ENCODE measurements around the gene RBKS. TPM values are rescaled to one million over a fixed set of nuclear protein-coding genes. Genes with fewer than 3 reads are reported as not detected.

RBKS gene
- total and polyA plus RNA-seq, 2 of the 13 experiments (the other 11 are each of a cell fraction or from before 2014, with no cell fraction given) = 7.7 to 8.3 TPM

DNA sequence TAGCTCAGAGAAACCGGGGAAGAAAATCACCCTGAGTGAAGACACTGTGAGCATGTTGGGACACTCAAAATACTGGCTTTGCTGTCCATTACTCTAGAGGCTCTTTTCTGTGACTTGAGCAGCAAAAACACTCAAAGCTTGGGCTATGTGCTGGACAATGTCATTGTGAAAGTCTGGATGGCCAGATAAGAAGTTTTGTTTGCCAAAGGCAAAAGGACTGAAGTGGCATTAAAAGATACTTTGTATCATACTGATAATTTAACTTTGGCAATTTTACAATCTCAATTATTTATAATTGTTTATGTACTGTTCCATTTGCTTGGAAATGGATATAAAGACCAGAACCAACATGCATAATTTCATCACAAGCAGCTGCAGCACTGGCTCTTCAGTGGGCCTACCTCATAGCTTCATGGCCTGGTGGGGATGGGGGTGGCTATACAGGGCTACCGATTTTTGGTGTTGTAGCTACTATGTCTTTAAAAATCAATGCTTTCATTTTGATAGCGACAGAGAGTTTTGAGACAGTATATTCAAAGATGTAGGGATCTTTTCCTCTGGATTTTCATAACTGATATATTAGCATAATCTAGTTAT lies 51.1 kb downstream of the RBKS start:
- Histone ChIP-seq H3K27me3 (ENCODE audit: control insufficient read depth in 1 of 2, insufficient read depth in 2 of 2, low read length in 2 of 2) (no peaks in the 10 kb centered on the region), H4K20me1 (ENCODE audit: insufficient read depth, low read length) (no peaks in the 10 kb centered on the region), H3K4me2 (ENCODE audit: low read depth, low read length) (no peak overlapping the region), H3K4me3 (replicated peaks in 1 of 3; ENCODE audit: insufficient read depth in 1 of 3, low read depth in 2 of 3, low read length in 3 of 3) (no peak overlapping the region), H3K9ac (ENCODE audit: insufficient read depth, low read depth, low read length) (no peak overlapping the region), H3K9me3 (ENCODE audit: low read length) (no peaks in the 10 kb centered on the region), H3K4me1 (ENCODE audit: insufficient read depth, low read length) (no peaks in the 10 kb centered on the region), H3K79me2 (ENCODE audit: insufficient read depth, low read length) (no peaks in the 10 kb centered on the region), H2AFZ (ENCODE audit: low read length) (no peak overlapping the region), H3K36me3 (replicated peaks in 1 of 2; ENCODE audit: control insufficient read depth in 1 of 2, insufficient read depth in 2 of 2, low read length in 2 of 2) (no peaks in the 10 kb centered on the region), H3K27ac (ENCODE audit: extremely low read length, insufficient read depth, low read length) (no peak overlapping the region)
- DNase-seq (ENCODE audit: low spot score) (no peak), FAIRE-seq (no peak), ATAC-seq (no peak)
- intact Hi-C loops (cut with micrococcal nuclease; ENCODE audit: unreplicated experiment) (no loop called here), in situ Hi-C loops (cut with HindIII; ENCODE audit: extremely low pct_ligation_motif_present, low pct_unique_long_range_greater_than_20kb) (no loop called here)
- ChIA-PET CTCF (ENCODE audit: low intra/inter-chr PET ratio, low total read pairs) (no interaction called here), POLR2A (no interaction called here)
- no TSS peak for BruUV-seq (replicated peaks)
- WGBS (ENCODE audit: low lambda C conversion rate) = 81% methylated on average over 3 of the region's 3 CpGs
- TF ChIP-seq ZNF672 (CRISPR knock-in tag; IDR thresholded peaks at IDR 0.05) (no peak), MTF1 (CRISPR knock-in tag; IDR thresholded peaks at IDR 0.05) (no peak), CENPX (CRISPR knock-in tag; IDR thresholded peaks at IDR 0.05) (no peak), ZNF224 (CRISPR knock-in tag; IDR thresholded peaks at IDR 0.05) (no peak), TAF15 (IDR thresholded peaks at IDR 0.05; ENCODE audit: low read depth, low read length, poor library complexity, severe bottlenecking) (no peak), ZNF253 (CRISPR knock-in tag; IDR thresholded peaks at IDR 0.05; ENCODE audit: borderline replicate concordance) (no peak), ZNF282 (IDR thresholded peaks at IDR 0.05; ENCODE audit: partially characterized antibody) (no peak), ISL2 (CRISPR knock-in tag; IDR thresholded peaks at IDR 0.05) (no peak), ZNF616 (CRISPR knock-in tag; IDR thresholded peaks at IDR 0.05; ENCODE audit: low read depth) (no peak), SP2 (CRISPR knock-in tag; IDR thresholded peaks at IDR 0.05) (no peak), CBX2 (IDR thresholded peaks at IDR 0.05; ENCODE audit: low read depth, low read length) (no peak), CBX2 (CRISPR knock-in tag; IDR thresholded peaks at IDR 0.05; ENCODE audit: low read depth) (no peak), SYNCRIP (IDR thresholded peaks at IDR 0.05; ENCODE audit: insufficient read depth, low read depth, low read length) (no peak), TBX2 (CRISPR knock-in tag; IDR thresholded peaks at IDR 0.05; ENCODE audit: borderline replicate concordance) (no peak)
- TF ChIP-seq, protein P1, sequence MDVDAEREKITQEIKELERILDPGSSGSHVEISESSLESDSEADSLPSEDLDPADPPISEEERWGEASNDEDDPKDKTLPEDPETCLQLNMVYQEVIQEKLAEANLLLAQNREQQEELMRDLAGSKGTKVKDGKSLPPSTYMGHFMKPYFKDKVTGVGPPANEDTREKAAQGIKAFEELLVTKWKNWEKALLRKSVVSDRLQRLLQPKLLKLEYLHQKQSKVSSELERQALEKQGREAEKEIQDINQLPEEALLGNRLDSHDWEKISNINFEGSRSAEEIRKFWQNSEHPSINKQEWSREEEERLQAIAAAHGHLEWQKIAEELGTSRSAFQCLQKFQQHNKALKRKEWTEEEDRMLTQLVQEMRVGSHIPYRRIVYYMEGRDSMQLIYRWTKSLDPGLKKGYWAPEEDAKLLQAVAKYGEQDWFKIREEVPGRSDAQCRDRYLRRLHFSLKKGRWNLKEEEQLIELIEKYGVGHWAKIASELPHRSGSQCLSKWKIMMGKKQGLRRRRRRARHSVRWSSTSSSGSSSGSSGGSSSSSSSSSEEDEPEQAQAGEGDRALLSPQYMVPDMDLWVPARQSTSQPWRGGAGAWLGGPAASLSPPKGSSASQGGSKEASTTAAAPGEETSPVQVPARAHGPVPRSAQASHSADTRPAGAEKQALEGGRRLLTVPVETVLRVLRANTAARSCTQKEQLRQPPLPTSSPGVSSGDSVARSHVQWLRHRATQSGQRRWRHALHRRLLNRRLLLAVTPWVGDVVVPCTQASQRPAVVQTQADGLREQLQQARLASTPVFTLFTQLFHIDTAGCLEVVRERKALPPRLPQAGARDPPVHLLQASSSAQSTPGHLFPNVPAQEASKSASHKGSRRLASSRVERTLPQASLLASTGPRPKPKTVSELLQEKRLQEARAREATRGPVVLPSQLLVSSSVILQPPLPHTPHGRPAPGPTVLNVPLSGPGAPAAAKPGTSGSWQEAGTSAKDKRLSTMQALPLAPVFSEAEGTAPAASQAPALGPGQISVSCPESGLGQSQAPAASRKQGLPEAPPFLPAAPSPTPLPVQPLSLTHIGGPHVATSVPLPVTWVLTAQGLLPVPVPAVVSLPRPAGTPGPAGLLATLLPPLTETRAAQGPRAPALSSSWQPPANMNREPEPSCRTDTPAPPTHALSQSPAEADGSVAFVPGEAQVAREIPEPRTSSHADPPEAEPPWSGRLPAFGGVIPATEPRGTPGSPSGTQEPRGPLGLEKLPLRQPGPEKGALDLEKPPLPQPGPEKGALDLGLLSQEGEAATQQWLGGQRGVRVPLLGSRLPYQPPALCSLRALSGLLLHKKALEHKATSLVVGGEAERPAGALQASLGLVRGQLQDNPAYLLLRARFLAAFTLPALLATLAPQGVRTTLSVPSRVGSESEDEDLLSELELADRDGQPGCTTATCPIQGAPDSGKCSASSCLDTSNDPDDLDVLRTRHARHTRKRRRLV (CRISPR knock-in tag; IDR thresholded peaks at IDR 0.05) = no peak

Measured in HepG2 (cell line).